Measurements from ENCODE around the gene RNASE11.

GRCh38 chr14:20564501-20564997, 23.3 kb downstream of the RNASE11 start:
- TF ChIP-seq, protein P1, sequence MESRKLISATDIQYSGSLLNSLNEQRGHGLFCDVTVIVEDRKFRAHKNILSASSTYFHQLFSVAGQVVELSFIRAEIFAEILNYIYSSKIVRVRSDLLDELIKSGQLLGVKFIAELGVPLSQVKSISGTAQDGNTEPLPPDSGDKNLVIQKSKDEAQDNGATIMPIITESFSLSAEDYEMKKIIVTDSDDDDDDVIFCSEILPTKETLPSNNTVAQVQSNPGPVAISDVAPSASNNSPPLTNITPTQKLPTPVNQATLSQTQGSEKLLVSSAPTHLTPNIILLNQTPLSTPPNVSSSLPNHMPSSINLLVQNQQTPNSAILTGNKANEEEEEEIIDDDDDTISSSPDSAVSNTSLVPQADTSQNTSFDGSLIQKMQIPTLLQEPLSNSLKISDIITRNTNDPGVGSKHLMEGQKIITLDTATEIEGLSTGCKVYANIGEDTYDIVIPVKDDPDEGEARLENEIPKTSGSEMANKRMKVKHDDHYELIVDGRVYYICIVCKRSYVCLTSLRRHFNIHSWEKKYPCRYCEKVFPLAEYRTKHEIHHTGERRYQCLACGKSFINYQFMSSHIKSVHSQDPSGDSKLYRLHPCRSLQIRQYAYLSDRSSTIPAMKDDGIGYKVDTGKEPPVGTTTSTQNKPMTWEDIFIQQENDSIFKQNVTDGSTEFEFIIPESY (IDR thresholded peaks at IDR 0.05): no peak
- TF ChIP-seq CTCF (IDR thresholded peaks at IDR 0.05 in 2 of 3, conservative IDR thresholded peaks at IDR 0.05 in 1 of 3; ENCODE audit: control insufficient read depth in 2 of 3, extremely low read depth in 1 of 3, insufficient read depth in 1 of 3, low read depth in 3 of 3, low read length in 3 of 3) (no peak), ZZZ3 (IDR thresholded peaks at IDR 0.05; ENCODE audit: control insufficient read depth, insufficient read length, low read depth) (no peak), TARDBP (IDR thresholded peaks at IDR 0.05; ENCODE audit: borderline replicate concordance) (no peak), POLR2AphosphoS5 (IDR thresholded peaks at IDR 0.05; ENCODE audit: low read length) (no peak), IRF5 (IDR thresholded peaks at IDR 0.05; ENCODE audit: borderline replicate concordance) (no peak), KAT2A (conservative IDR thresholded peaks at IDR 0.05; ENCODE audit: control insufficient read depth, low read depth, low read length) (no peak), CREB1 (IDR thresholded peaks at IDR 0.05; ENCODE audit: low read depth) (no peak), MYC (IDR thresholded peaks at IDR 0.05; ENCODE audit: insufficient read depth, insufficient read length, insufficient replicate concordance, low read length, severe bottlenecking) (no peak), MEF2A (IDR thresholded peaks at IDR 0.05; ENCODE audit: insufficient read depth, low read depth, low read length) (no peak), NRF1 (conservative IDR thresholded peaks at IDR 0.05; ENCODE audit: low read depth, low read length) (no peak), CREM (IDR thresholded peaks at IDR 0.05; ENCODE audit: low read depth) (no peak)
- TF ChIP-seq, protein P2, sequence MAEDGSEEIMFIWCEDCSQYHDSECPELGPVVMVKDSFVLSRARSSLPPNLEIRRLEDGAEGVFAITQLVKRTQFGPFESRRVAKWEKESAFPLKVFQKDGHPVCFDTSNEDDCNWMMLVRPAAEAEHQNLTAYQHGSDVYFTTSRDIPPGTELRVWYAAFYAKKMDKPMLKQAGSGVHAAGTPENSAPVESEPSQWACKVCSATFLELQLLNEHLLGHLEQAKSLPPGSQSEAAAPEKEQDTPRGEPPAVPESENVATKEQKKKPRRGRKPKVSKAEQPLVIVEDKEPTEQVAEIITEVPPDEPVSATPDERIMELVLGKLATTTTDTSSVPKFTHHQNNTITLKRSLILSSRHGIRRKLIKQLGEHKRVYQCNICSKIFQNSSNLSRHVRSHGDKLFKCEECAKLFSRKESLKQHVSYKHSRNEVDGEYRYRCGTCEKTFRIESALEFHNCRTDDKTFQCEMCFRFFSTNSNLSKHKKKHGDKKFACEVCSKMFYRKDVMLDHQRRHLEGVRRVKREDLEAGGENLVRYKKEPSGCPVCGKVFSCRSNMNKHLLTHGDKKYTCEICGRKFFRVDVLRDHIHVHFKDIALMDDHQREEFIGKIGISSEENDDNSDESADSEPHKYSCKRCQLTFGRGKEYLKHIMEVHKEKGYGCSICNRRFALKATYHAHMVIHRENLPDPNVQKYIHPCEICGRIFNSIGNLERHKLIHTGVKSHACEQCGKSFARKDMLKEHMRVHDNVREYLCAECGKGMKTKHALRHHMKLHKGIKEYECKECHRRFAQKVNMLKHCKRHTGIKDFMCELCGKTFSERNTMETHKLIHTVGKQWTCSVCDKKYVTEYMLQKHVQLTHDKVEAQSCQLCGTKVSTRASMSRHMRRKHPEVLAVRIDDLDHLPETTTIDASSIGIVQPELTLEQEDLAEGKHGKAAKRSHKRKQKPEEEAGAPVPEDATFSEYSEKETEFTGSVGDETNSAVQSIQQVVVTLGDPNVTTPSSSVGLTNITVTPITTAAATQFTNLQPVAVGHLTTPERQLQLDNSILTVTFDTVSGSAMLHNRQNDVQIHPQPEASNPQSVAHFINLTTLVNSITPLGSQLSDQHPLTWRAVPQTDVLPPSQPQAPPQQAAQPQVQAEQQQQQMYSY (CRISPR knock-in tag; IDR thresholded peaks at IDR 0.05): no peak
